Measurements from ENCODE around the gene DONSON. TPM values are rescaled to one million over a fixed set of nuclear protein-coding genes. Genes with fewer than 3 reads are reported as not detected.

DONSON gene
- total and polyA plus RNA-seq, 12 donors = 3.3 to 17.9 (median 5.6) TPM

DNA sequence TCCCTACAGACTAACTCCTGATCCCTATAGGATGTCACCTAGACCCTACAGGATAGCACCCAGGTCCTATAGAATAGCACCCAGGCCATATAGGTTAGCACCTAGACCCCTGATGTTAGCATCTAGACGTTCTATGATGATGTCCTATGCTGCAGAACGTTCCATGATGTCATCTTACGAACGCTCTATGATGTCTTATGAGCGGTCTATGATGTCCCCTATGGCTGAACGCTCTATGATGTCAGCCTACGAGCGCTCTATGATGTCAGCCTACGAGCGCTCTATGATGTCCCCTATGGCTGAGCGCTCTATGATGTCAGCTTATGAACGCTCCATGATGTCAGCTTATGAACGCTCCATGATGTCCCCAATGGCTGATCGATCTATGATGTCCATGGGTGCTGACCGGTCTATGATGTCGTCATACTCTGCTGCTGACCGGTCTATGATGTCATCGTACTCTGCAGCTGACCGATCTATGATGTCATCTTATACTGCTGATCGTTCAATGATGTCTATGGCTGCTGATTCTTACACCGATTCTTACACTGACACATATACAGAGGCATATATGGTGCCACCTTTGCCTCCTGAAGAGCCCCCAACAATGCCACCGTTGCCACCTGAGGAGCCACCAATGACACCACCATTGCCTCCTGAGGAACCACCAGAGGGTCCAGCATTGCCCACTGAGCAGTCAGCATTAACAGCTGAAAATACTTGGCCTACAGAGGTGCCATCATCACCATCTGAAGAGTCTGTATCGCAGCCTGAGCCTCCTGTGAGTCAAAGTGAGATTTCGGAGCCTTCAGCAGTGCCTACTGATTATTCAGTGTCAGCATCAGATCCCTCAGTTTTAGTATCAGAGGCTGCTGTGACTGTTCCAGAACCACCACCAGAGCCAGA is 36.1 kb downstream of the DONSON start:
- Histone ChIP-seq H3K36me3 (peaks cover 14 to 100% (median 75%) of the 10 kb centered on the region in 9 donors), H3K4me1 (peaks cover 4 to 46% (median 21%) of the 10 kb centered on the region in 9 donors), H3K4me3 (no peak overlapping the region), H3K9me3 (no peaks in the 10 kb centered on the region), H3K27me3 (no peaks in the 10 kb centered on the region), H3K27ac (no peak overlapping the region)
- no peak for DNase-seq
- peak in 6 of 8 donors; percentile 7 to 34 (median 26) for ATAC-seq
- intact Hi-C loops (cut with DNase I) = no loop called here
- 98 to 99% methylated on average over 24 of the region's 24 CpGs for WGBS, 2 donors
- TF ChIP-seq, protein P1, sequence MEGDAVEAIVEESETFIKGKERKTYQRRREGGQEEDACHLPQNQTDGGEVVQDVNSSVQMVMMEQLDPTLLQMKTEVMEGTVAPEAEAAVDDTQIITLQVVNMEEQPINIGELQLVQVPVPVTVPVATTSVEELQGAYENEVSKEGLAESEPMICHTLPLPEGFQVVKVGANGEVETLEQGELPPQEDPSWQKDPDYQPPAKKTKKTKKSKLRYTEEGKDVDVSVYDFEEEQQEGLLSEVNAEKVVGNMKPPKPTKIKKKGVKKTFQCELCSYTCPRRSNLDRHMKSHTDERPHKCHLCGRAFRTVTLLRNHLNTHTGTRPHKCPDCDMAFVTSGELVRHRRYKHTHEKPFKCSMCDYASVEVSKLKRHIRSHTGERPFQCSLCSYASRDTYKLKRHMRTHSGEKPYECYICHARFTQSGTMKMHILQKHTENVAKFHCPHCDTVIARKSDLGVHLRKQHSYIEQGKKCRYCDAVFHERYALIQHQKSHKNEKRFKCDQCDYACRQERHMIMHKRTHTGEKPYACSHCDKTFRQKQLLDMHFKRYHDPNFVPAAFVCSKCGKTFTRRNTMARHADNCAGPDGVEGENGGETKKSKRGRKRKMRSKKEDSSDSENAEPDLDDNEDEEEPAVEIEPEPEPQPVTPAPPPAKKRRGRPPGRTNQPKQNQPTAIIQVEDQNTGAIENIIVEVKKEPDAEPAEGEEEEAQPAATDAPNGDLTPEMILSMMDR (IDR thresholded peaks at IDR 0.05) = no peak

- Histone ChIP-seq H3K27ac (no peak overlapping the region), H3K4me3 (no peak overlapping the region), H3K36me3 (peaks cover 14 to 100% (median 77%) of the 10 kb centered on the region in 9 donors), H3K9me3 (no peaks in the 10 kb centered on the region), H3K4me1 (peaks cover 4 to 39% (median 20%) of the 10 kb centered on the region in 9 donors), H3K27me3 (no peaks in the 10 kb centered on the region)
- 96 to 100% methylated on average over 2 of the region's 2 CpGs for WGBS, 2 donors
- peak in 3 of 8 donors; percentile 8 to 32 (median 13) for ATAC-seq
- no peak for DNase-seq
- intact Hi-C loops (cut with DNase I) = no loop called here
- TF ChIP-seq, protein P1 (IDR thresholded peaks at IDR 0.05) = no peak
Measured at GRCh38 chr21:33551664-33552063, 36.8 kb downstream of the DONSON start.

- H3K36me3 ChIP-seq = peaks cover 14 to 100% (median 76%) of the 10 kb centered on the region in 9 donors
- WGBS, 2 donors = 96 to 98% methylated on average over 23 of the region's 23 CpGs
Measured at GRCh38 chr21:33550772-33551660, 37.5 kb downstream of the DONSON start.

More at GRCh38 chr21:33550772-33551660, 37.5 kb downstream of the DONSON start:
- TF ChIP-seq, protein P1 (IDR thresholded peaks at IDR 0.05) = no peak
- H3K9me3 ChIP-seq = no peaks in the 10 kb centered on the region
- intact Hi-C loops (cut with DNase I) = no loop called here
- H3K4me1 ChIP-seq = peaks cover 4 to 40% (median 20%) of the 10 kb centered on the region in 9 donors
- H3K4me3 ChIP-seq = no peak overlapping the region
- ATAC-seq = peak in 5 of 8 donors; percentile 13 to 46 (median 19)
- no peak overlapping the region for H3K27ac ChIP-seq
- no peak for DNase-seq
- H3K27me3 ChIP-seq = no peaks in the 10 kb centered on the region

Measured in heart right ventricle (tissue), 16 donors.